Measurements from ENCODE around the gene TMEM263. TPM values are rescaled to one million over a fixed set of nuclear protein-coding genes. Genes with fewer than 3 reads are reported as not detected.

TMEM263 gene
- total and polyA plus RNA-seq, 9 of the 15 experiments (the other 6 are each of a cell fraction or from before 2014, with no cell fraction given): 12.6 to 36.7 (median 24.4) TPM

DNA sequence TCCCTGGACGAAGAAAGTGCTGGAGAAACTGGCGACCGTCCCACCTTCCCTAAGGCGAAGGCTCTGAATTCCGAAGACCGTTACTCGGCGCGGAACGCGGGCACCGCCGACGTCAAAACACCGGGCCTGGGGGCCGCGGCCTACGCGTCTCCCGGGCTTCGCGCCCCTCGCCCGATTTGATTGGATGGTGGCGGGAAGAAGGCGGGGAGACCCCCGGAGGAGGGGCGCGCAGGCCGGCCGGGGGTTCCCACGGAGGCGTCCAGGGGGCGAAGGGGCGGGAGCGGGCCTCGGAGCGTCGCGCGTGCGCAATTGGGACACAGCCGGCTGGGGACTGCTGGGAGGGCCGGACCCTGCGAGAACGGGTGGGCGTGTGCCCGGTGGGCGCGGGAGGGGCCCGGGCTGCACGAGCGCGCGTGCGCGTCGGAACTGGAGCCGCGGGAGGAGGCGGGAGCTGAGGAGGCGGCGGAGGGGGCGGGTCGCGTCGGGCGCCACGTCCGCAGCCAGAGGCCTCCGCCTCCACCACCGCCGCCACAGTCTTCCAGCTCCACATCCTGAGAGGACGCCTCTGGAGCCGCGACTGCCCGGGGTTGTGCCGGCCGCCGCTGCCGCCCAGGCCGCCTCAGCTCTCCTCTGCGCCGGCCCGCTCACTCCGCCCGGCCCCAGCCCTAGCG, at the start of gene TMEM263 (continued):
- TF ChIP-seq GABPA (tag; conservative IDR thresholded peaks at IDR 0.05; ENCODE audit: low read depth) (peak; percentile 40; the same call in 1 of the 2 replicates), POLR3A (IDR thresholded peaks at IDR 0.05; ENCODE audit: borderline replicate concordance, extremely low read depth, insufficient read depth, insufficient read length) (no peak), MED1 (CRISPR knock-in tag; IDR thresholded peaks at IDR 0.05; ENCODE audit: borderline replicate concordance) (no peak), ZNF280B (CRISPR knock-in tag; IDR thresholded peaks at IDR 0.05) (no peak), CEBPZ (IDR thresholded peaks at IDR 0.05; ENCODE audit: borderline replicate concordance, low read depth, low read length) (no peak), NFIC (IDR thresholded peaks at IDR 0.05) (peak; percentile 61), ZFP1 (CRISPR knock-in tag; IDR thresholded peaks at IDR 0.05) (no peak), SRF (CRISPR knock-in tag; IDR thresholded peaks at IDR 0.05) (no peak; a peak in 1 of 4 replicates), WHSC1 (IDR thresholded peaks at IDR 0.05; ENCODE audit: low read length) (no peak), GMEB1 (CRISPR knock-in tag; IDR thresholded peaks at IDR 0.05) (0 out of 2 replicates have a peak, but pooled peaks have one; percentile 31), HNRNPH1 (optimal IDR thresholded peaks at IDR 0.05; ENCODE audit: low read depth, low read length) (no peak), RBM34 (IDR thresholded peaks at IDR 0.05; ENCODE audit: borderline replicate concordance, insufficient read depth, low read length) (no peak), FOXO4 (CRISPR knock-in tag; IDR thresholded peaks at IDR 0.05) (no peak), GABPB1 (CRISPR knock-in tag; IDR thresholded peaks at IDR 0.05) (peak; percentile 25), TCF7 (IDR thresholded peaks at IDR 0.05; ENCODE audit: borderline replicate concordance) (no peak), KLF16 (IDR thresholded peaks at IDR 0.05) (no peak), MCM3 (IDR thresholded peaks at IDR 0.05) (no peak)
- TF ChIP-seq, protein P1, sequence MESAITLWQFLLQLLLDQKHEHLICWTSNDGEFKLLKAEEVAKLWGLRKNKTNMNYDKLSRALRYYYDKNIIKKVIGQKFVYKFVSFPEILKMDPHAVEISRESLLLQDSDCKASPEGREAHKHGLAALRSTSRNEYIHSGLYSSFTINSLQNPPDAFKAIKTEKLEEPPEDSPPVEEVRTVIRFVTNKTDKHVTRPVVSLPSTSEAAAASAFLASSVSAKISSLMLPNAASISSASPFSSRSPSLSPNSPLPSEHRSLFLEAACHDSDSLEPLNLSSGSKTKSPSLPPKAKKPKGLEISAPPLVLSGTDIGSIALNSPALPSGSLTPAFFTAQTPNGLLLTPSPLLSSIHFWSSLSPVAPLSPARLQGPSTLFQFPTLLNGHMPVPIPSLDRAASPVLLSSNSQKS (CRISPR knock-in tag; IDR thresholded peaks at IDR 0.05): no peak
